HG02852 (cell line): ENCODE measurements around the gene HEBP2.

Source experiments
- ATAC-seq: cut with Tn5 transposase; IDR thresholded peaks from one replicate; pipeline ENCODE4 v1.9.1; 2021; ENCODE audit warnings: mild to moderate bottlenecking, moderate library complexity; ENCODE audit not compliant: unreplicated experiment

The HEBP2 gene

DNA sequence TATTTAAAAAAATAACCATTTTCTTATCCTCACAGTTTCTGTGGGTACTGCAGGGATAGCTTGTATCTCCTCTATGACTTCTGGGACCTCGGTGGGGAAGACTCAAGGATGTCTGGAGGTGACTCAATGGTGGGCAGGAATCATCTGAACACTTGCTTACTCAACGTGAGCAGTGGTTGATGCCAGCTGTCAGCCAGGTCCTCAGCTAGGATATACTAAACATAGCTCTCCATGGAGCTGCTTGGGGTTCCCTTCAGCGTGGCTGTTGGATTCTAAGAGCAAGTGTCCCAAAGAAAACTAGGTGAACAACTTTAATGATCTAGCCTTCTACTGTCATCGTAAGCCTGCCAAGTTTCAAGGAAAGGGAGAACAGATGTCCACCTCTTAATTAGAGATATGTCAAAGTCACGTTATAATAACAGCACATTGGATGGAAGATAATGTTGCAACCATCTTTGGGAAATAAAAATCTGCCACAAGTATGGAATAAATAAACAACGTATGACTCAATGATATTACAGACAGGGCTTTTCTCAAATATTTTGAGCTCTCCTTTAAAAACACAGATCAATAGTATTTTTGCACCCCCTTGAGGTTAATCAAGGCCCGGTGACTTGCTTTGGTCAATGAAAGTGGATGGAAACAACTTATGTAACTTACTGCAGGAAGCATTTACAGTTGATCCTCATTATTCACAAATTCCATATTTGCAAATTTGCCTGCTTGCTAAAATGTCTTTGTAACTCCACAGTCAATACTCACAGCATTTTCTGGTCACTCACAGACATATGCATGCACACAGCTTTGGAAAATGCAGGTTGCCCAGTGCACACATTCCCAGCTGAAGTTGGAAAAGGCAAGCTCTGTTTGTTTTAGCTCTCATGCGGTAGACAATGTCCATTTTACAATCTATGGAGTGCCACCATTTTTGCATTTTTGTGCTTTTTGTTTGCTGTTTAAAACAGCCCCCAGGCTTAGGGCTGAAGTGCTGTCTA is 6.6 kb upstream of the HEBP2 start:
- ATAC-seq = no peak

GRCh38 chr6:138400326-138400725 is 3.7 kb upstream of the HEBP2 start:
- no peak for ATAC-seq

- ATAC-seq = no peak
Observed at GRCh38 chr6:138401960-138402837, 1.8 kb upstream of the HEBP2 start.

GRCh38 chr6:138402838-138403187 is 1.2 kb upstream of the HEBP2 start:
- ATAC-seq = no peak

- ATAC-seq = peak; percentile 16
Observed at GRCh38 chr6:138403324-138403800, 661 bp upstream of the HEBP2 start.

GRCh38 chr6:138404666-138405337 is 779 bp downstream of the HEBP2 start:
- peak; percentile 10 for ATAC-seq

GRCh38 chr6:138405816-138406413 is 1.9 kb downstream of the HEBP2 start:
- ATAC-seq = no peak

DNA sequence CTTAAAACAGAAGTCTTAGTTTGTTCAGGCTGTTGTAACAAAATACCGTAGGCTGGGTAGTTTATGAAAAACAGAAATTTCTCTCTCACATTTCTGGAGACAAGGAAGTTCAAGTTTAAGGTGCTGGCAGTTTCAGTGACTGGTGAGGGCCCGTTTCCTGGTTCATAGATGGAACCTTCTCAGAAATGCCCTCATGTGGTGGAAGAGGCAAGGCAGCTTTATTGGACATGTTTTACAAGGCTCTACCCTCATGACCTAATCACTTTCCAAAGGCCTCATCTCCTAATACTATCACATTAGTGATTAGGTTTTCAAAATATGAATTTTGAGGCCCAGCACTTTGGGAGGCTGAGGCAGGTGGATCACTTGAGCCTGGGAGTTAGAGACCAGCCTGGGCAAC is 2.4 kb downstream of the HEBP2 start:
- no peak for ATAC-seq

GRCh38 chr6:138410048-138410735 is 6.2 kb downstream of the HEBP2 start:
- ATAC-seq = no peak

GRCh38 chr6:138410972-138411880 is 7.2 kb downstream of the HEBP2 start:
- peak; percentile 85 for ATAC-seq

DNA sequence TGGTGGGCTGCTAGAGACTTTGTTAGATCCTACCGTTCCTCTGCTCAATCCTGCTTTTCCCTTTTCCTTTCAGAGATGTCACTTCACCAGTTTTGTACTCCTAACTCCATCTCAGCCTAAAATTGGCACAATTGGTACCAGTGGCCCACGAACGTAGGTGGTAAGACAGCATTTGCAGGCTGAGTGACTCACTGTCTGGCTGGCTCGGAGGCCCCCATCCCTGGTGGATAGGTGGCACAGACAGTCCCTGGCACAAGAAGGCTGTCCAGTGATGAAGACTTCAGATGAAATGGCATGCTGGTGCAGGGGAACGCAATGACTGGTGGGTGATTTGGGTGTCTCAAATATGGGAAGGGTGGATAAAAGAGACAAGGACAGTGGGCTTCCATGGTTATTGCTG is 11.1 kb downstream of the HEBP2 start:
- no peak for ATAC-seq

DNA sequence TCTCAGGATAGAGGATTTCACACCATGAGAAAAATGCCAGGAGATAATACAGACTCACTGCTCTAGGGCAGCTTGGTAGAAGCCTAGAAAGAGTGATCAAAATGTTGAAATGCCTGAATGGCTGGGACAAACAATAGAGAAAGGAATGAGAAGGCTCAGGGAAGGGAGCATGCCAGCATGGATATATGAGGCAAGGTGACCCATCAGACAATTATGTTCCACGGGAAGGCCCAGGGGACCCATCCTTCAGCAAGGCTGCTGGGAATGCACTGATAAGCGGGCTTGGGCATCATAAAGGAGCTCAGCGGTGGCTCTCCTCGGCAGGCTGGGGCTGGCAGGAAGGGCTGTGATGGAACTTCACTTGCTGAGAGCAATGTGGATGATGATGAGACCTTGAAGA is 12.2 kb downstream of the HEBP2 start:
- no peak for ATAC-seq

DNA sequence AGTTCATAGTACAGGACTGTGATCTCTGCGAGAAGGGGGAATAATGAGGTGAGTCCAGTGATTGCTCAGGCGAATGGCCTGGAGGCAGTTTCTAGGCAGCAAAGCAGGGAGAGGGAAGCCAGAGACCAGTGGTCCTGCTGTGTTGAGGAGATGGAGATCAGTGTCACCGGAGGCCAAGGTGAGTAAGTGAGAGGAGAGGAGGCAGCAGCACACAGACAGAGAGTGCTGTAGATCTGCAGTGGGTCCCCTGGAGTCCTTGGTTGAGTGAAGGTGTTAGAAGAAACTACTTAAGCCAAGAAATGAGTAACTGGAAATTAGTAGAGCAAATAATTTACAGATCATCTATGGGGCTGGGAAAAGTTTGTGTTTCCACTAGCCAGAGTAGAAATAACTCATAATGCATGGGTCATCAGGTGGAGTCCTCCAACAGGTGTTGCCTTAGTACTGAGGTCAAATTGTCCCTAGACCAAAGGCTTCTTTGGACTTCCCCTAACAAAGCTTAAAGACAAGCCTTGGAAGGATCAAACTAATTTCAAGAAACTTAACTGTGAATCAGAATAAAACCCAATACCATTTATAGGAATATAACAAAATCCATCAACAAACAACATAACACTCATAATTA is 13.6 kb downstream of the HEBP2 start:
- no peak for ATAC-seq

DNA sequence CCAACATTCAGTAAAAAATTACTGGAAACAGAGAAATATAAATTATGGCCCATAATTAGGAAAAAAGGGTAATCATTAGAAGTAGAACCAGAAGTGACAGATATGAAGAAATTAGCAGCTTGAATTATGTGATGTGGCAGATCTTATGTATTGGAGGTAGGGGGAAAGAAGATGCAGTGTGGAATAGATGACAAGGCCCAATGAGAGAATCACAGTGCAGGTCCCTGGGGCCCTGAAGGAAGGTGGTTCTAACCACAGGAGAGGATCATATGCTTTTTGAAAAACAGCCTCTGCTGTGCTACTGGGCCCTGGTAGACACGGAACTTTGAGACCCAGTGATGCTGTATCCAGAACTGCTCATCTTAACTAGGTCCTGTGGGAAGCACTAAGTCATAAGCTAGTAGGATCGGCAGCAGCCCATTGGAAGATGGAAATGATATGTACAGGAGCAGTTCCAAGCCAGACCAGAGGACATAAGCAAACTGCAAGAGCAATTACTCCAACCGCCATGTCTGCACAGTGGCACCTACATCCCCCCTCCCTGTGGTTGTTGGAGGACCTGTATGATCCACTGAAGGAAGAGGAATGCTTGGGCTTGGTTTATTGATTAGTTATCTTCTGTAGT is 14.2 kb downstream of the HEBP2 start:
- no peak for ATAC-seq

DNA sequence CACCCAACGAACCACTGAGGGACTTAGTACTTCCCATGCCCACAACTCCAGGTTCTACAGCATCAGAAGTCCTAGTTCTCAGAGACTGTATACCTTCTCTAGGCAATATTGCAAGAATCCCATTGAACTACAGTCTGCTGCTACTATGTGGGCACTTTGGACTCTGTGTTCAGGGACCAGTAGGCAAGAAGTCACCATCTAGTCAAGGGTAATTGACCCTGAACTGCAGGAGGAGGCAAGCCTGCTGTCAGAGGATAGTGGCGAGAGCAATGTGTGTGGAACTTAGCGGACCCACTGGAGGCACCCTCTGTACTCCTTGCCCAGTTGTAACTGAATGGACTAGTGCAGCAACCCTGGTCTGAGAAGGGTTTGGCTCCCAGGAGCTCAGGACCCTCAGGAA is 15.7 kb downstream of the HEBP2 start:
- no peak for ATAC-seq

DNA sequence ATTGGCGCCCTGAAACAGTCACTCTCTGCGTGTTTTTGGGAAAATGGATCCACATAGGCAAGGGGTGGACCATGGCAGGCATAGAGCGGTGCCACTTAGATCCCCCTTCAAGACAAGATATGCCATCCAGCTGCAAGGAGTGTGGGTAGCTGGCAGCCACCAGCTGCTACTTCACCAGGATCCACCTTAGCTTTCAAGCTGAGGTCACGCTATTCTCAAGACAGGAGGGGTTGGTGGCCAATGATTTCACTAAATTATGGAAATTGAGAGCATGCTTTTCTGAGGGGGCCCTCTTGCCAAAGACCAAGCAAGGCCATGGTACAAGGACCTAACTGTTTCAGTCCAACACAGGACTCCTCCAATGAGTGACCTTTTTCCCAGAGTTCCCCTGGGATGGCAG is 16.3 kb downstream of the HEBP2 start:
- ATAC-seq = no peak

- ATAC-seq = no peak
Observed at GRCh38 chr6:138421089-138421488, 17.1 kb downstream of the HEBP2 start.

DNA sequence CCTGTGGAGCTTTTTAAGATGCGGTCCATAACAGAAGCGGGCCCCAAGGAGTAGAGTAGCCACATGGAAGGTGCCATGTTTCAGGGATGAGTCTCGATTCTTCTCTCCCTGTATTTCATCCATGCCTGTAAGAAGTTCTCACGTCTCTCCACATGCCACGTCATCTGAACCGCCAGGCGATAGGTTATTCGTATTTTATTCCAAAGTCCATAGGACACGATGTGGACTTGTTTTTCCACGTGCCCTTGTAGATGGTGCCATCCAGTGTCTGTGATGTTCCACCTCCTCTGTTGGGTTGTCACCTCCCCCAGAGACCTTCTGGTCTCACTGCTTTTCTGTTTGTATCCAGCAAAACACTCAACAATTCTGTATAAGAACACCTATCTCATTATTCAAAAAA is 17.6 kb downstream of the HEBP2 start:
- ATAC-seq = no peak
